Mononuclear cell (primary cell): Measurements from ENCODE around the gene PSME2. TPM values are rescaled to one million over a fixed set of nuclear protein-coding genes. Genes with fewer than 3 reads are reported as not detected.
A peak's percentile ranks its signal among the peaks of the same experiment; 100 is the strongest.
"Not testable (repeated sequence)": the region's sequence is repeated elsewhere in the genome, so short reads cannot be mapped to it uniquely, and the experiment has no call there.

Experiments
- H3K27me3 ChIP-seq: 2 replicates; pipeline ENCODE4 v1.6.0; 2011; ENCODE audit warnings: low read length, control low read depth; ENCODE audit not compliant: insufficient read depth
- H3K4me1 ChIP-seq: 2 replicates; pipeline ENCODE4 v1.5.1; 2011; ENCODE audit warnings: mild to moderate bottlenecking, low read length, control low read depth; ENCODE audit not compliant: insufficient read depth
- H3K4me3 ChIP-seq: 2 replicates; pipeline ENCODE4 v1.5.1; 2011; ENCODE audit warnings: mild to moderate bottlenecking, low read length, moderate library complexity
- H3K9me3 ChIP-seq: 2 replicates; pipeline ENCODE4 v1.5.1; 2011; ENCODE audit warnings: low read depth, mild to moderate bottlenecking, control low read depth, low read length
- total RNA-seq: library from RNA; depleted of rRNA; stranded (reverse); fragments of >200 nt; gene quantifications from one replicate; pipeline ENCODE4 v1.2.3, GENCODE V29; 2012

Gene PSME2
- total RNA-seq, 1 donor: 78.9 TPM

DNA sequence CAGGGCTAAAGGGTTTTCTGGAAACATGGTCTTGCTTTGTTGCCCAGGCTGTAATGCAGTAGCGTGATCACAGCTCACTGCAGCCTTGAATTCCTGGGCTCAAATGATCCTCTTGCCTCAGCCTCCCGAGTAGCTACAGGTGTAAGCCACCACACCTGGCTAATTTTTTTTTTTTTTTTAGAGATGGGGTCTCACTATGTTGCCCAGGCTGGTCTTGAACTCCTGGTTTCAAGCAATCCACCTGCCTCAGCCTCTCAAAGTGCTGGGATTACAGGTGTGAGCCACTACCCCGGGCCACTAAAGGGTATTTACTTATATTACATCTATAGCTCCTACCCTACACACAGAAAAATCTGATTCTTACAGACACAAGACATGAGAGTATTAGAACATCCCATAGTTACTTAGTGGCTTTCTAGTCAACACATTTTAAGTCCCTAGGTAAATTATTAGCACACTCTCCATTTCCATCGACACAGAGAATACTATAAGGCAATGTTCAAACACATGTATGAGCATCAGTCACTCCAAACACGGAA lies 38.0 kb downstream of the PSME2 start:
- Histone ChIP-seq H3K4me1 (peaks cover 22% of the 10 kb centered on the region), H3K27me3 (no peaks in the 10 kb centered on the region), H3K4me3 (no peak overlapping the region), H3K9me3 (no peaks in the 10 kb centered on the region)

DNA sequence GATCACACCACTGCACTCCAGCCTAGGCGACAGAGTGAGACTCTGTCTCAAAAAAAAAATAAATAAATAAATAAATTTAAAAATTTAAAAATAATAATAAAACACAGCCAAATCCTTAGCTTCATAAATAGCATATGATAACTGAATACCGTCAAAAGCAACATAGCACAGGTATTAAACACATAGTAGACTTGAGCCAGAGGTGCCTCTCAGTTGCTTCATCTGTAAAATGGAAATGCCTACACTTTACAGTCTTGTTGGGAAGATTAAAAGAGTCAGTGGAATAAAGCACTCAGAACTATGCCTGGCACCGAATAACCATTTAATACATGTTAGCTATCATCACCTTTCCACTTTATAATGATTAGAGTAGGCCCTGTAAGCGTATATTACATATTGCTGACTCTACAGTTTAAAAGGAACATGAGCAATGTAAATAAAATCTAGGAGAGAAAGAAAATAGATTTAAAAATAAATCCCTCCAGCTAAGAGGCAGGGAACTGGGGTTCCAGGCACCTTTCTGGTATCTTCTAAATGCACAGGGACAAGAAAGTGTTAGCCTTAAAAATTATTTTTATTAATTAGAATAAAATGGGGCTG lies 39.6 kb downstream of the PSME2 start:
- Histone ChIP-seq H3K4me3 (no peak overlapping the region), H3K27me3 (no peaks in the 10 kb centered on the region), H3K9me3 (no peaks in the 10 kb centered on the region), H3K4me1 (peaks cover 19% of the 10 kb centered on the region)

DNA sequence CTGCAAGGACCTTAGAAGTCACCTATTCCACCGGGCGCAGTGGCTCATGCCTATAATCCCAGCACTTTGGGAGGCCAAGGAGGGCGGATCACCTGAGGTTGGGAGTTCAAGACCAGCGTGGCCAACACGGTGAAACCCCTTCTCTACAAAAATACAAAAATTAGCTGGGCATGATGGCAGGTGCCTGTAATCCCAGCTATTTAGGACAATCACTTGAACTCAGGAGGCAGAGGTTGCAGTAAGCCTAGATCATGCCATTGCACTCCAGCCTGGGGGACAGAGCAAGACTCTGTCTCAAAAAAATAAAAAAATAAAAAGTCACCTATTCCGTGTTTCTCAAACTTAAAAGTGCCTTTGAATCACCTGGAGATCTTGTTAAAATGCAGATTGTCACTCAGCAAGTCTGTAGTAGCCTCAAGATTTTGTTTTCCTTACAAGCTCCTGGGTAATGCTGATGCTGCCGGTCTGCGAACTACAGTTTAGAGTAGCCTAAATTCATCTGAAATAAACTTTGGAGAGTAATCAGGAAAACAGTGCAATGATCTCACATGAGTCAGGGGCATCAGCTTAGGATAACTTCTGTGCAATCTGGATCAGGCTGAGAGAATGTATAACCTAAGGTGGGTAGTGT lies 40.7 kb downstream of the PSME2 start:
- H3K27me3 ChIP-seq, H3K9me3 ChIP-seq, H3K4me3 ChIP-seq: not testable (repeated sequence)
- peaks cover 19% of the 10 kb centered on the region for H3K4me1 ChIP-seq

- Histone ChIP-seq H3K27me3 (no peaks in the 10 kb centered on the region), H3K9me3 (no peaks in the 10 kb centered on the region), H3K4me1 (peaks cover 22% of the 10 kb centered on the region), H3K4me3 (no peak overlapping the region)
Observed at GRCh38 chr14:24103451-24103850, 43.0 kb downstream of the PSME2 start.

- Histone ChIP-seq H3K4me3 (no peak overlapping the region), H3K27me3 (no peaks in the 10 kb centered on the region), H3K4me1 (peaks cover 17% of the 10 kb centered on the region), H3K9me3 (no peaks in the 10 kb centered on the region)
Observed at GRCh38 chr14:24102357-24103048, 43.9 kb downstream of the PSME2 start.

- H3K4me1 ChIP-seq: peaks cover 17% of the 10 kb centered on the region
- no peak overlapping the region for H3K4me3 ChIP-seq
Observed at GRCh38 chr14:24100982-24101494, 45.4 kb downstream of the PSME2 start.

DNA sequence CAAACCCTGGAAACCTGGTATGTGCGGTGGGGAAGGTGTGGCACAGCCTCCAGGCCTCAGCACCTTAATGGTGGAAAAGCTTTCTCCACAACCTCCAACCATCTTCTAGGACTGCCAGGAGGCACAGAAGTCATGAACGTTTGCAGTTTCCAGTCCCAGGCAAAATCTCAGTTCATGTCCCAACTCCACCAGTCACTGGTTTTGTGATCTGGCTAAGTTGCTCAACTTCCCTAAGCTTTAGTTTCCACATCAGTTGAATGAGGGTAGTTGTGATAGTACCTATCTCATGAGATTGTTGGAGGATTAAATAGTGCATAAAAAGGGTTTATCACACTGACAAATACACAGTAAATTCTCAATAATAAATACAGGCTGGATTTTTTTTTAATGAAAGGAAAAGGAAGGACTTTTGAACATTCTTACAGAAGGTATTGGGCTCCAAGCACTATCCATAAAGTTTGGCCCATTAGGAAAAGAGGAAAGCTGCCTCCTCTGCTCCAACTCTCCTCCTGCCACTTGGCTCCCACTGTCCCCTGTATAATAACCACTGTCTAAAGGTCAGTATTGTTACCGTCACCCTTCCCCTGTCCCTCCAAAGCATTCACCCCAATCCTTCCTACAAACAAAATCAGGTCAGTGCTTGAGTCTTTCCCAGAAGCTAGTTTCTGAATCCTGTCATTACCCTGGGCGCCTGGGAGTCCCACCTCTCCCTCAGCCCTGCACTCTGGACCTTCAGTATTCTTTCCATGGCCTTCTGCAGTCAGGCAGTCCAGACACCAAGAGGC lies 46.0 kb downstream of the PSME2 start:
- no peaks in the 10 kb centered on the region for H3K9me3 ChIP-seq
- peaks cover 24% of the 10 kb centered on the region for H3K4me1 ChIP-seq
- no peaks in the 10 kb centered on the region for H3K27me3 ChIP-seq
- no peak overlapping the region for H3K4me3 ChIP-seq

More at GRCh38 chr14:24100982-24101494, 45.4 kb downstream of the PSME2 start:
- Histone ChIP-seq H3K9me3 (no peaks in the 10 kb centered on the region), H3K27me3 (no peaks in the 10 kb centered on the region)

GRCh38 chr14:24098927-24099813 lies 47.2 kb downstream of the PSME2 start:
- Histone ChIP-seq H3K9me3 (no peaks in the 10 kb centered on the region), H3K4me3 (no peak overlapping the region)

GRCh38 chr14:24098229-24098926 lies 48.0 kb downstream of the PSME2 start:
- no peaks in the 10 kb centered on the region for H3K9me3 ChIP-seq
- no peaks in the 10 kb centered on the region for H3K27me3 ChIP-seq
- no peak overlapping the region for H3K4me3 ChIP-seq
- H3K4me1 ChIP-seq: peaks cover 38% of the 10 kb centered on the region

More at GRCh38 chr14:24098927-24099813, 47.2 kb downstream of the PSME2 start:
- Histone ChIP-seq H3K27me3 (no peaks in the 10 kb centered on the region), H3K4me1 (peaks cover 33% of the 10 kb centered on the region)

DNA sequence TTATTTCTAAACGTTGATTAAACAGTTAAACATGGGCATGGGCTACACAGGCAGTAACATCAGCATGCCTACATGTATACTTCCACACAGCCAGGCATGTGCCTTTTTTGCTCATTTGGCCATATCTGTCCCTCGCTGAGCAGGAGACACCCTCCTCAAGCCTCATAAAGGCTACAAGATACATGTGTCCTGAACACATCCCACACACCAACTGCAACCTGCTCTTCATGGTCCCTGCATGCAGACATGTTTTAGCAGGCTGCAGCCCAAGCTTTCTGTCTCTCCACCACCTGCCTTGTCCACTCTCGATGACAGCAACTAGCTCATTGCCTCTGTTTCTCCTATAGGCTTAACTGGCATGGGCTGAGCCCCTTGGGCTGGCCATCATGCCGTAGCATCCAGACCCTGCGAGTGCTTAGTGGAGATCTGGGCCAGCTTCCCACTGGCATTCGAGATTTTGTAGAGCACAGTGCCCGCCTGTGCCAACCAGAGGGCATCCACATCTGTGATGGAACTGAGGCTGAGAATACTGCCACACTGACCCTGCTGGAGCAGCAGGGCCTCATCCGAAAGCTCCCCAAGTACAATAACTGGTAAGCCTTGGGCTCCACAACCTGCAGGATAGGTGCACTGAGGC lies 49.7 kb downstream of the PSME2 start:
- Histone ChIP-seq H3K9me3 (no peaks in the 10 kb centered on the region), H3K4me3 (no peak overlapping the region), H3K27me3 (no peaks in the 10 kb centered on the region), H3K4me1 (peaks cover 53% of the 10 kb centered on the region)

DNA sequence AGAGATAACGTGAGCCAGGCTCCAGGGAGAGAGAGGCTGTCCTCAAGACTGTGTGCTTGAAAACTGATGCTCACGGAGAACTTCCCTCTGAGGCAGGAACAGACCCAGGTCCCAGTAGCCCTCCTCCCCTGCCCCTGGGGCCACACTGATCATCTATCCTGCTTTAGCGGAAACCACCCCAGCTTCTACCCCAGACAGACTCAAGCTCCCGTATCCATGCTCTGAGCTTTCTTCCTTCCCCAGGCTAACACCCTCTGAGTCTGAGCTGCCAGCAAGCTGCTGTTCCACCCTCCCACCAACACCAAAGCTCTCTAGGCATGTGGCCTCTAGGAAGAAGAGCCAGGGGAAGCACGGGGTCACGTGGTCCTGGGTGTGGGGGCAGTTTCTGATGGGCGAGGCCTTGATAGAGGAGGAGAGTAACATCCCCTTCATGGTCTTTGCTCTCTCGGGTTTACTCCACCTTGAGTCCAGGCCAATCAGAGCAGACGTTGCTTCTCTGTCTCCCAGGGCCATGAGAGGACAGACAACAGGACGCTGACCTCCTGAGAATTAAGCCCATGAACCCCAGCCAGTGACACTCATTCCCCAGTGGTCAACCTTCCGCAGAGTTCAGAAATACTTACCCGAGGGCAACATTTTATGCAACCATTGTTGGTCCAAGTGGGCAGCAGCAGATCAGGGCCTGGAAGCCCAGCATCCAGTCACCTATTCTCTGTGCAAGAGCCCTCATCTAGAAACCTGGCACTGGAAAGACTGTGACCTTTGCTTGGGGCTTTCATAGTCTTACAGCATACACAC lies 50.9 kb downstream of the PSME2 start:
- no peaks in the 10 kb centered on the region for H3K9me3 ChIP-seq
- H3K4me1 ChIP-seq: peaks cover 59% of the 10 kb centered on the region
- peak overlapping the region; percentile 83 for H3K4me3 ChIP-seq

DNA sequence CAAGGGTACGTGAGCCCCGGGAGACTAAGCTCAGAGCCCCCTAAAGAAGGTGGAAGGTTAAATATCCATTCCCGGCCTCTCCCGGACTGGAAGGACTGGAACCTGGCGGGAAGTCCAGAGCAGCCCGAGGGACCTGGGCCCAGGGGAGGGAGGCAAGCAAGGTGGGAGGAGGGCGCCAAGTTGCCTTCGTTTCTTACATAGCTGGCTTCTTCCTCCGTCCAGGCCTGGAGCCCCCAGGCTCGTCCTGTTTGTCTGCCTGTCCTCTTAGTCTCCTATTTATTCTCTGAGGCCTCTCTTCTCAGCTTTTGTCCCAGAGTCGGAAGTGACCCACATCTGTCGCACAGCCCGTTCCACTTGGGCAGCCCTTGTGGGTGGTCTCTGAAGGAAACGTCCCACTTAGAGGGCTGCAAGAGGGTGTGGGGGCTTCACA lies 51.6 kb downstream of the PSME2 start:
- H3K9me3 ChIP-seq: no peaks in the 10 kb centered on the region
- no peaks in the 10 kb centered on the region for H3K27me3 ChIP-seq
- H3K4me3 ChIP-seq: peak overlapping the region; percentile 83
- peaks cover 58% of the 10 kb centered on the region for H3K4me1 ChIP-seq

More for the DNA sequence above, 50.9 kb downstream of the PSME2 start:
- H3K27me3 ChIP-seq: no peaks in the 10 kb centered on the region
